NT2/D1 (cell line): ENCODE results near the gene MAP1B.
A peak's percentile ranks its signal among the peaks of the same experiment; 100 is the strongest.

ENCODE experiments used
- DNase-seq: peaks from one replicate; pipeline ENCODE4 v3.0.0-alpha.2; 2011; ENCODE audit warnings: low read depth, low spot score
- H3K27me3 ChIP-seq: 2 replicates; pipeline ENCODE4 v1.6.0; 2011; ENCODE audit warnings: mild to moderate bottlenecking; ENCODE audit not compliant: insufficient read length, insufficient read depth
- H3K36me3 ChIP-seq: 2 replicates; pipeline ENCODE4 v1.6.1; 2011; ENCODE audit warnings: mild to moderate bottlenecking, low read length, mixed read lengths; ENCODE audit not compliant: insufficient read depth, insufficient read length
- H3K4me1 ChIP-seq: 2 replicates; pipeline ENCODE4 v1.5.1; 2011; ENCODE audit not compliant: insufficient read depth, insufficient read length
- H3K4me3 ChIP-seq: 2 replicates; pipeline ENCODE4 v1.5.1; 2011; ENCODE audit warnings: low read depth; ENCODE audit not compliant: insufficient read length
- H3K9ac ChIP-seq: 2 replicates; pipeline ENCODE4 v1.6.0; 2011; ENCODE audit warnings: low read depth; ENCODE audit not compliant: insufficient read length
- H3K9me3 ChIP-seq: 2 replicates; pipeline ENCODE4 v1.5.1; 2011; ENCODE audit warnings: mild to moderate bottlenecking, low read length; ENCODE audit not compliant: insufficient read depth
- SUZ12 ChIP-seq: IDR thresholded peaks from 2 replicates; pipeline ENCODE4 v1.6.1; 2011; ENCODE audit not compliant: insufficient read length, insufficient read depth; ENCODE audit errors: extremely low read depth
- YY1 ChIP-seq: IDR thresholded peaks from 2 replicates; pipeline ENCODE4 v1.6.1; 2011; ENCODE audit not compliant: insufficient read length, insufficient read depth
- ZNF274 ChIP-seq: IDR thresholded peaks from 2 replicates; pipeline ENCODE4 v1.6.1; 2011; ENCODE audit warnings: mild to moderate bottlenecking, low read depth, low read length

The MAP1B gene

DNA sequence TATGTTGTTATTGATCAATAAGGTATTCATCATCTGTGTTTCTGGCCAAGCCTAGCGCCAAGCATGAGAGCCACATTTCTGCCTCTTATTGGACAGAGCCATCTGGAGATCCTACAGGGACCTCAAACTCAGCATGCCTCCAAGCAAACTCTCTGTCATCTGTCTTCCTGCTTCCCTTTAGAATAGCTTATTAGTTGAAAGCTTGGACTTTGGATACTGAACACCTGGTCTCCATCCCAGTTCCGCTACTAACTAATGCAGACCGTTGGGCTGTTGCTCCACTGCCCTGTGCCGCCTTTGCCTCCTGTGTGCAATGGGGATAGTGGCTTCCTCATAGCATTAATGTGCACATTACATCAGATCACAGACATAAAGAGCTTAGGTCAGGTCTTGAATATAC is 65.5 kb downstream of the MAP1B start:
- H3K36me3 ChIP-seq, result peaks cover 39% of the 10 kb centered on the region
- DNase-seq, result no peak
- no peaks in the 10 kb centered on the region for H3K9me3 ChIP-seq
- no peaks in the 10 kb centered on the region for H3K4me1 ChIP-seq
- no peaks in the 10 kb centered on the region for H3K27me3 ChIP-seq
- H3K4me3 ChIP-seq, result no peak overlapping the region
- TF ChIP-seq ZNF274 (no peak), YY1 (no peak), SUZ12 (no peak)
- no peak overlapping the region for H3K9ac ChIP-seq

DNA sequence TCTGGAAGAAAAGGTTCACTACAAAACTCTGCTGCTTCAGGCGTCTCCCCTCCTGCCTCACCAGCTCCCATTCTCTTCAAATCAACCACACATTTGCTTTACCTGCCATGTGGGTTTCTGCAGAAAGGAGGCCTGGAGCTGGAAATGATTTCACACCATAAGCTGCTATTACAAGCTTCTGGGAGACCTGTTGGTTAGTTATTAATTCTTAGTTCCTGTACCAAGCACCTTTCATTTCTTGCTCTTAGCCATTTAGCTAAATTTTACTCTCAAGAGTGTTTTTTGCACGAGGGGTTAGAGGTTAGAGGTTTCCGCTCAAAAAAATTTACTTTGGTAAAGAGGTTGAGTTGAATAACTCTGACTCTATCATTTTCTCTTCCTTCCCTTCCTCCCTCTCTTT is 70.3 kb downstream of the MAP1B start:
- H3K4me3 ChIP-seq, result no peak overlapping the region
- H3K36me3 ChIP-seq, result peaks cover 36% of the 10 kb centered on the region
- H3K9ac ChIP-seq, result no peak overlapping the region
- H3K9me3 ChIP-seq, result no peaks in the 10 kb centered on the region
- peaks cover 10% of the 10 kb centered on the region for H3K4me1 ChIP-seq
- no peak for DNase-seq
- TF ChIP-seq ZNF274, result no peak
- TF ChIP-seq SUZ12, result no peak
- no peak for TF ChIP-seq YY1
- H3K27me3 ChIP-seq, result no peaks in the 10 kb centered on the region

GRCh38 chr5:72179028-72179815 is 71.9 kb downstream of the MAP1B start:
- Histone ChIP-seq H3K27me3 (no peaks in the 10 kb centered on the region), H3K36me3 (peaks cover 41% of the 10 kb centered on the region), H3K9me3 (no peaks in the 10 kb centered on the region), H3K4me3 (no peak overlapping the region), H3K9ac (no peak overlapping the region), H3K4me1 (peaks cover 14% of the 10 kb centered on the region)
- DNase-seq, result peak; percentile 16
- no peak for TF ChIP-seq ZNF274
- TF ChIP-seq SUZ12, result no peak
- no peak for TF ChIP-seq YY1

GRCh38 chr5:72179816-72180440 is 72.7 kb downstream of the MAP1B start:
- no peaks in the 10 kb centered on the region for H3K27me3 ChIP-seq
- H3K9me3 ChIP-seq, result no peaks in the 10 kb centered on the region
- peaks cover 44% of the 10 kb centered on the region for H3K36me3 ChIP-seq
- no peak overlapping the region for H3K9ac ChIP-seq
- TF ChIP-seq ZNF274 (no peak), YY1 (no peak), SUZ12 (no peak)
- DNase-seq, result no peak
- no peak overlapping the region for H3K4me3 ChIP-seq
- peaks cover 14% of the 10 kb centered on the region for H3K4me1 ChIP-seq

DNA sequence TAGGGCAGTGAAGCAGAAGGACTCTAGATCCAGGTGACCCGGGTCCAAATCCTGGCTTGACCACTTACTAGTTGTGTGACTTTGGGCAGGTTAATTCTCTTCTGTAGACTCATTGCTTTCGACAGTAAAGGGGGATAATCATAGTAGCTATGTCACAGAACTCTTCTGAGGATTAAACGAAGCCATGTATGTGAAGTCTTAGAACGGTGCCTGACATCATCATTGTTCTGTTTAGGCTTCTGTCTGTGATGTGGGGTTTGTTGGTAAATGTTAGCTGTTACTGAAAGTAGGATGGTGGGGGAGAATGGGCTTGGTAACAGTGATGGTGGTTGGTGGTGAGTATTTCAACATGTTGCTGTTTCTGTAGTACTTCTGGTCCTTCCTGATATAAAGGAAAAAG is 73.7 kb downstream of the MAP1B start:
- Histone ChIP-seq H3K4me1 (peaks cover 14% of the 10 kb centered on the region), H3K36me3 (peaks cover 46% of the 10 kb centered on the region), H3K4me3 (no peak overlapping the region), H3K27me3 (no peaks in the 10 kb centered on the region), H3K9ac (no peak overlapping the region), H3K9me3 (no peaks in the 10 kb centered on the region)
- no peak for TF ChIP-seq SUZ12
- no peak for TF ChIP-seq ZNF274
- TF ChIP-seq YY1, result no peak
- DNase-seq, result no peak

GRCh38 chr5:72182686-72183085 is 75.4 kb downstream of the MAP1B start:
- no peak for DNase-seq
- peaks cover 14% of the 10 kb centered on the region for H3K4me1 ChIP-seq
- H3K9me3 ChIP-seq, result no peaks in the 10 kb centered on the region
- no peak for TF ChIP-seq SUZ12
- TF ChIP-seq ZNF274, result no peak
- TF ChIP-seq YY1, result no peak
- no peak overlapping the region for H3K4me3 ChIP-seq
- peaks cover 58% of the 10 kb centered on the region for H3K36me3 ChIP-seq
- H3K27me3 ChIP-seq, result no peaks in the 10 kb centered on the region
- H3K9ac ChIP-seq, result no peak overlapping the region

DNA sequence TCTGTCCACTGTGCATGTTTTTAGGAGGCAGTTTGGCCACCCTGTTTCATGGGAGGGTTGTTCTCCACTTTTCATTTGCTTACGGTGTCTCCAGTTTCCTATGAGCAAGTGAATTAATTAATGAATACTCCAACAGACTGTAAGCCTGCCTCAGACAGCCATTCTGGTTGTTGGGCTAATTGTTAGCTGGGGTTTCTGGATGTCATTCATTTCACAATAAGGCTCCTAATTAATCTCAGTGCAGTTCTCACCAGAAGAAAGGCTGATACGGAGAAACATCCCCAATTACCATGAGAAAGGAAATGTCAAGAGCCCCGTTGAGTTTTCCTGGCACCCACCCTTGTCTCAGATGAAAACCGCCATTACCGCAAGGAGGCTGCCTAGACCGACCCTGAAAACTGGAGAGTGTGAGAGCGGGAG is 75.8 kb downstream of the MAP1B start:
- Histone ChIP-seq H3K4me3 (no peak overlapping the region), H3K36me3 (peaks cover 63% of the 10 kb centered on the region), H3K27me3 (no peaks in the 10 kb centered on the region), H3K9me3 (no peaks in the 10 kb centered on the region), H3K9ac (no peak overlapping the region), H3K4me1 (peaks cover 14% of the 10 kb centered on the region)
- DNase-seq, result peak; percentile 16
- no peak for TF ChIP-seq SUZ12
- no peak for TF ChIP-seq ZNF274
- TF ChIP-seq YY1, result no peak

- peaks cover 76% of the 10 kb centered on the region for H3K36me3 ChIP-seq
These were observed 77.1 kb downstream of the MAP1B start for GRCh38 chr5:72184408-72184807.

More at GRCh38 chr5:72184408-72184807, 77.1 kb downstream of the MAP1B start:
- no peaks in the 10 kb centered on the region for H3K27me3 ChIP-seq
- H3K4me1 ChIP-seq, result peaks cover 8% of the 10 kb centered on the region
- DNase-seq, result no peak
- H3K9me3 ChIP-seq, result no peaks in the 10 kb centered on the region
- no peak for TF ChIP-seq ZNF274
- H3K4me3 ChIP-seq, result no peak overlapping the region
- H3K9ac ChIP-seq, result no peak overlapping the region
